ENCODE data around the gene ZNF473. TPM values are rescaled to one million over a fixed set of nuclear protein-coding genes. Genes with fewer than 3 reads are reported as not detected.

Gene ZNF473
- total and polyA plus RNA-seq, 2 donors (not counting 3 experiments of a cell fraction or from before 2014, with no cell fraction given), result 3.8 to 8.7 TPM

DNA sequence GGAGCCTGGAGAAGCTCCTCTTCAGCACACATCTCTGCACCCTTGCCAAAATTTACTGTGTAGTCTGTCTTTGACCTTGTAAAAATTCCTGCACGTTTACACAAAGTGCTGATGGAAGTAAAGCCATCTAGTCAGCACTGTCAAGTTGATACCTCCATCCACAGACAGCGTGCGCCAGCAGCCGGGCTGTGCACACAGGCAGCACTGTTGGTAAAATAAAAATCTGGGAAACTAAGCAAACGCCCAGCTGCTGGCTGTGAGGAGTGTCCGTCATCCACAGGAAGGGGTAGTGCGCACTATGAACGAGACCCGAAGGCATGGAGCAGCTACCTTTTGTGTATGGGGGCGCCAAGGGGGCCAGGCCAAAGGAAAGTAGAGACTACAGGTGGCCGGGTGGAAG is 47.5 kb upstream of the ZNF473 start:
- TF ChIP-seq EZH2 (IDR thresholded peaks at IDR 0.05; ENCODE audit: borderline replicate concordance, low read depth, low read length, severe bottlenecking), result no peak
- no peak for TF ChIP-seq CTCF (IDR thresholded peaks at IDR 0.05; ENCODE audit: extremely low read depth in 1 of 2, insufficient read depth in 1 of 2, low read depth in 1 of 2, low read length in 2 of 2)
- no peak for TF ChIP-seq GATA2 (IDR thresholded peaks at IDR 0.05; ENCODE audit: insufficient read depth, insufficient read length, low read depth, low read length)
- TF ChIP-seq MYC (IDR thresholded peaks at IDR 0.05; ENCODE audit: low read depth, low read length), result no peak
- no peak for TF ChIP-seq POLR2AphosphoS5 (IDR thresholded peaks at IDR 0.05; ENCODE audit: insufficient read depth, low read depth, low read length)
- no peak for TF ChIP-seq MAX (IDR thresholded peaks at IDR 0.05; ENCODE audit: insufficient read depth, insufficient read length)
- TF ChIP-seq POLR2A (IDR thresholded peaks at IDR 0.05; ENCODE audit: low read depth, low read length), result no peak
- no peak for TF ChIP-seq JUN (IDR thresholded peaks at IDR 0.05; ENCODE audit: borderline replicate concordance, insufficient read depth, insufficient read length, low read depth)
- no peak for TF ChIP-seq FOS (IDR thresholded peaks at IDR 0.05; ENCODE audit: borderline replicate concordance, insufficient read depth, low read length)
- FAIRE-seq, result no peak
- Histone ChIP-seq H3K9me1 (replicated peaks; ENCODE audit: control insufficient read depth, extremely low read depth, insufficient read depth, low read length) (no peaks in the 10 kb centered on the region), H3K9me3 (replicated peaks; ENCODE audit: control insufficient read depth, insufficient read depth, low read length) (no peaks in the 10 kb centered on the region), H3K27me3 (ENCODE audit: control insufficient read depth in 2 of 2, insufficient read depth in 2 of 2, low read length in 2 of 2) (no peaks in the 10 kb centered on the region), H3K79me2 (ENCODE audit: control insufficient read depth, insufficient read depth, low read length) (no peaks in the 10 kb centered on the region), H3K27ac (ENCODE audit: insufficient read depth, low read depth, low read length) (no peak overlapping the region), H3K4me2 (ENCODE audit: insufficient read depth, low read length) (no peak overlapping the region), H2AFZ (ENCODE audit: low read depth, low read length) (no peak overlapping the region), H3K9ac (replicated peaks; ENCODE audit: extremely low read depth, insufficient read depth, low read length) (no peak overlapping the region), H4K20me1 (replicated peaks; ENCODE audit: control insufficient read depth, extremely low read depth, insufficient read depth, low read length) (no peaks in the 10 kb centered on the region), H3K4me1 (ENCODE audit: control insufficient read depth, extremely low read depth, insufficient read depth, low read length) (no peaks in the 10 kb centered on the region), H3K4me3 (replicated peaks in 1 of 3; ENCODE audit: insufficient read depth in 1 of 3, low read depth in 1 of 3, low read length in 3 of 3) (no peak overlapping the region), H3K36me3 (ENCODE audit: control insufficient read depth in 2 of 2, extremely low read depth in 1 of 2, insufficient read depth in 2 of 2, low read length in 2 of 2) (no peaks in the 10 kb centered on the region)
- intact Hi-C loops (cut with micrococcal nuclease) (no loop called here), dilution Hi-C loops (cut with MboI; ENCODE audit: extremely low pct_ligation_motif_present, low sequenced_read_pairs) (no loop called here)
- POLR2A ChIA-PET, result no interaction called here
- CTCF ChIA-PET, result interaction anchor here (1.2 to 1.7 kb wide), 3 partner anchors 25 to 40 kb away, joined by 3 to 7 read pairs (median 3); no protein-coding TSS in a partner anchor
- DNase-seq (ENCODE audit: low read depth, low spot score), result no peak
- BruUV-seq (replicated peaks), result no TSS peak
